ENCODE data around the gene SUPT6H. TPM values are rescaled to one million over a fixed set of nuclear protein-coding genes. Genes with fewer than 3 reads are reported as not detected.

The SUPT6H gene
- total and polyA plus RNA-seq, 2 of the 8 experiments (the other 6 are each of a cell fraction or from before 2014, with no cell fraction given), result 32.0 to 59.9 TPM

- Histone ChIP-seq H2BK120ac (replicated peaks; ENCODE audit: low read depth, low read length) (no peak overlapping the region), H3K23me2 (ENCODE audit: low read depth, low read length) (peaks cover 2% of the 10 kb centered on the region; the same call in 1 of the 2 replicates), H3K56ac (replicated peaks; ENCODE audit: insufficient read length, low read depth, low read length) (no peak overlapping the region), H3K79me1 (ENCODE audit: low read depth, low read length) (peaks cover 2% of the 10 kb centered on the region; the same call in 1 of the 2 replicates), H3K9ac (replicated peaks in 1 of 4; ENCODE audit: extremely low read depth in 1 of 4, low read depth in 3 of 4, low read length in 3 of 4) (no peak overlapping the region), H2AK5ac (ENCODE audit: low read depth, low read length) (no peak overlapping the region), H3K18ac (ENCODE audit: extremely low read depth, low read length) (no peak overlapping the region), H3K79me2 (ENCODE audit: control insufficient read depth in 1 of 2, insufficient read depth in 2 of 2, low read length in 2 of 2) (no peaks in the 10 kb centered on the region), H3K14ac (ENCODE audit: insufficient read length) (no peak overlapping the region), H3K4ac (replicated peaks; ENCODE audit: insufficient read length, low read depth, low read length) (no peak overlapping the region), H3K4me3 (ENCODE audit: extremely low read depth in 1 of 4, insufficient read depth in 2 of 4, low read depth in 3 of 4, low read length in 4 of 4) (no peak overlapping the region), H3K27ac (ENCODE audit: low read depth, low read length) (no peak overlapping the region), H4K91ac (replicated peaks; ENCODE audit: insufficient read length, low read length) (no peak overlapping the region), H3K23ac (ENCODE audit: insufficient read length) (no peak overlapping the region), H3K27me3 (replicated peaks in 1 of 4; ENCODE audit: control insufficient read depth in 3 of 4, extremely low read depth in 1 of 4, insufficient read depth in 3 of 4, low read length in 3 of 4) (no peaks in the 10 kb centered on the region), H2BK12ac (ENCODE audit: low read depth, low read length) (no peak overlapping the region), H2AFZ (ENCODE audit: low read length) (no peak overlapping the region), H3K4me1 (replicated peaks in 1 of 4; ENCODE audit: control insufficient read depth in 3 of 4, insufficient read depth in 4 of 4, low read length in 3 of 4) (no peaks in the 10 kb centered on the region), H3K9me3 (ENCODE audit: insufficient read depth in 2 of 2, low read depth in 1 of 2, low read length in 1 of 2) (no peaks in the 10 kb centered on the region), H3K36me3 (ENCODE audit: control insufficient read depth in 2 of 4, insufficient read depth in 4 of 4, low read length in 3 of 4) (peaks cover 49 to 82% (median 63%) of the 10 kb centered on the region in 4 experiments), H2BK5ac (ENCODE audit: low read depth, low read length) (no peak overlapping the region), H2BK15ac (ENCODE audit: low read length) (no peak overlapping the region), H4K8ac (ENCODE audit: extremely low read depth, insufficient read depth, low read length) (no peak overlapping the region), H4K5ac (ENCODE audit: insufficient read length, low read depth, low read length) (no peak overlapping the region), H2BK20ac (ENCODE audit: low read length) (no peak overlapping the region), H4K20me1 (replicated peaks in 1 of 2; ENCODE audit: control insufficient read depth in 1 of 2, insufficient read depth in 2 of 2, low read length in 2 of 2) (peaks cover 2 to 9% of the 10 kb centered on the region in 2 experiments), H3K4me2 (ENCODE audit: insufficient read depth in 1 of 2, low read depth in 2 of 2, low read length in 2 of 2) (no peak overlapping the region)
- CTCF ChIA-PET (ENCODE audit: partially characterized antibody), result interaction anchor here (1.3 to 3.6 kb wide), 4 partner anchors 9 to 52 kb away, joined by 3 to 21 read pairs (median 4); partner anchors contain the start of gene RSKR
- 98% methylated on average over 4 of the region's 4 CpGs; no CpG with 5 or more reads in 1 of the 2 experiments for WGBS, 2 experiments (ENCODE audit: extremely low coverage in 1 of 2, insufficient coverage in 1 of 2, insufficient read length in 1 of 2, insufficient replicate concordance in 2 of 2, low coverage in 1 of 2, low lambda C conversion rate in 2 of 2, missing lambda C conversion rate in 1 of 2)
- no peak for TF ChIP-seq RXRA (IDR thresholded peaks at IDR 0.05; ENCODE audit: insufficient read depth, low read depth, low read length)
- TF ChIP-seq CBX5 (IDR thresholded peaks at IDR 0.05; ENCODE audit: low read depth, low read length), result no peak
- TF ChIP-seq SP2 (IDR thresholded peaks at IDR 0.05; ENCODE audit: low read length), result no peak
- no peak for TF ChIP-seq JUN (IDR thresholded peaks at IDR 0.05; ENCODE audit: low read depth, low read length)
- TF ChIP-seq E2F6 (IDR thresholded peaks at IDR 0.05), result no peak
- no peak for TF ChIP-seq ATF3 (IDR thresholded peaks at IDR 0.05; ENCODE audit: insufficient read depth, low read depth, low read length)
- no peak for FAIRE-seq
- DNase-seq (ENCODE audit: low read depth in 1 of 2, low spot score in 2 of 2), result no peak
- POLR2A ChIA-PET (ENCODE audit: partially characterized antibody), result interaction anchor here (0.9 to 14.8 kb wide), 10 partner anchors 8 to 83 kb away, joined by 3 to 163 read pairs (median 4); partner anchors contain the start of genes SDF2, SPAG5 and SUPT6H
These were observed 38.3 kb upstream of the SUPT6H start for GRCh38 chr17:28623696-28624095.

All from H1 (cell line).